GM21447 (cell line): ENCODE data around the gene FARP1.

Experiments
- ATAC-seq: cut with Tn5 transposase; IDR thresholded peaks from one replicate; pipeline ENCODE4 v1.9.1; 2021; ENCODE audit not compliant: unreplicated experiment

Gene FARP1

GRCh38 chr13:98473135-98473787 is 330.4 kb downstream of the FARP1 start:
- ATAC-seq, result no peak

GRCh38 chr13:98473788-98474144 is 330.9 kb downstream of the FARP1 start:
- no peak for ATAC-seq

GRCh38 chr13:98474292-98474691 is 331.4 kb downstream of the FARP1 start:
- ATAC-seq, result no peak

- no peak for ATAC-seq
Measured at GRCh38 chr13:98474761-98475160, 331.9 kb downstream of the FARP1 start.

- no peak for ATAC-seq
Measured at GRCh38 chr13:98475522-98475921, 332.6 kb downstream of the FARP1 start.

- ATAC-seq, result peak; percentile 37
Measured at GRCh38 chr13:98476106-98476505, 333.2 kb downstream of the FARP1 start.

GRCh38 chr13:98476538-98476966 is 333.7 kb downstream of the FARP1 start:
- ATAC-seq, result peak; percentile 89

GRCh38 chr13:98478189-98479129 is 335.6 kb downstream of the FARP1 start:
- ATAC-seq, result peak; percentile 36

GRCh38 chr13:98479496-98480003 is 336.7 kb downstream of the FARP1 start:
- no peak for ATAC-seq

- ATAC-seq, result peak; percentile 15
Measured at GRCh38 chr13:98480915-98481877, 338.3 kb downstream of the FARP1 start.

- ATAC-seq, result no peak
Measured at GRCh38 chr13:98482476-98483444, 339.9 kb downstream of the FARP1 start.

- no peak for ATAC-seq
Measured at GRCh38 chr13:98483601-98484288, 340.9 kb downstream of the FARP1 start.

- no peak for ATAC-seq
Measured at GRCh38 chr13:98484289-98485219, 341.7 kb downstream of the FARP1 start.

- ATAC-seq, result no peak
Measured at GRCh38 chr13:98485561-98485960, 342.7 kb downstream of the FARP1 start.

- no peak for ATAC-seq
Measured at GRCh38 chr13:98486412-98486811, 343.5 kb downstream of the FARP1 start.

GRCh38 chr13:98487016-98487415 is 344.1 kb downstream of the FARP1 start:
- no peak for ATAC-seq

- ATAC-seq, result no peak
Measured at GRCh38 chr13:98487522-98487921, 344.6 kb downstream of the FARP1 start.

- peak; percentile 62 for ATAC-seq
Measured at GRCh38 chr13:98488736-98489135, 345.8 kb downstream of the FARP1 start.
